MCF 10A (cell line): ENCODE results near the gene ZNF385A. TPM values are rescaled to one million over a fixed set of nuclear protein-coding genes. Genes with fewer than 3 reads are reported as not detected.
"Not testable (repeated sequence)": the region's sequence is repeated elsewhere in the genome, so short reads cannot be mapped to it uniquely, and the experiment has no call there.

ENCODE experiments used
- BruUV-seq: library from RNA; stranded (reverse); fragments of 400-500 nt; replicated peaks from 2 replicates; lab custom pipeline; 2021; lab: Mats Ljungman, UMichigan
- CTCF ChIA-PET: fragments of 300-600 bp; sonication (Branson Sonifier 250); formaldehyde crosslinking; extraction: SDS; loops from one replicate; lab custom pipeline; 2021; ENCODE audit warnings: antibody characterized with exemption, inconsistent platforms; lab: Yijun Ruan, JAX
- POLR2A ChIA-PET: fragments of 300-600, 350-650 bp; sonication (Branson Sonifier 250); formaldehyde crosslinking; extraction: SDS; loops from one replicate; lab custom pipeline; 2020; ENCODE audit warnings: antibody characterized with exemption, inconsistent platforms; lab: Yijun Ruan, JAX
- DNase-seq: peaks from one replicate; pipeline ENCODE4 v3.0.0-alpha.2; 2018; ENCODE audit not compliant: unreplicated experiment
- H3K27ac Mint-ChIP-seq: one replicate; pipeline ENCODE4 v1.8.0; 2022; ENCODE audit warnings: mild to moderate bottlenecking, low read depth, mixed read lengths; ENCODE audit not compliant: unreplicated experiment
- H3K27me3 Mint-ChIP-seq: one replicate; pipeline ENCODE4 v1.8.0; 2022; ENCODE audit warnings: mixed read lengths; ENCODE audit not compliant: insufficient read depth, unreplicated experiment
- H3K36me3 Mint-ChIP-seq: one replicate; pipeline ENCODE4 v1.8.0; 2022; ENCODE audit warnings: mild to moderate bottlenecking, moderate library complexity, mixed read lengths; ENCODE audit not compliant: insufficient read depth, unreplicated experiment
- H3K4me1 Mint-ChIP-seq: one replicate; pipeline ENCODE4 v1.8.0; 2022; ENCODE audit warnings: mixed read lengths; ENCODE audit not compliant: insufficient read depth, unreplicated experiment
- H3K4me3 Mint-ChIP-seq: one replicate; pipeline ENCODE4 v1.8.0; 2022; ENCODE audit warnings: mild to moderate bottlenecking, moderate library complexity, mixed read lengths; ENCODE audit not compliant: unreplicated experiment
- H3K9me3 Mint-ChIP-seq: one replicate; pipeline ENCODE4 v1.8.0; 2022; ENCODE audit warnings: mixed read lengths; ENCODE audit not compliant: unreplicated experiment
- intact Hi-C: fragments of 100-400 bp; cut with micrococcal nuclease; formaldehyde crosslinking; loops from 2 replicates; pipeline ENCODE4 v1.14.1; 2022
- total RNA-seq: library from RNA; stranded (reverse); gene quantifications from 2 replicates; pipeline ENCODE4 v1.2.3, GENCODE V29; 2022
- TF ChIP-seq, protein P1 (sequence below): fragments of 200-600 bp; IDR thresholded peaks from one replicate; pipeline ENCODE4 v1.8.0; 2022; ENCODE audit warnings: antibody characterized with exemption, mild to moderate bottlenecking; ENCODE audit not compliant: unreplicated experiment

The ZNF385A gene
- total RNA-seq, 1 experiment from 2014 or later, result 8.3 TPM

DNA sequence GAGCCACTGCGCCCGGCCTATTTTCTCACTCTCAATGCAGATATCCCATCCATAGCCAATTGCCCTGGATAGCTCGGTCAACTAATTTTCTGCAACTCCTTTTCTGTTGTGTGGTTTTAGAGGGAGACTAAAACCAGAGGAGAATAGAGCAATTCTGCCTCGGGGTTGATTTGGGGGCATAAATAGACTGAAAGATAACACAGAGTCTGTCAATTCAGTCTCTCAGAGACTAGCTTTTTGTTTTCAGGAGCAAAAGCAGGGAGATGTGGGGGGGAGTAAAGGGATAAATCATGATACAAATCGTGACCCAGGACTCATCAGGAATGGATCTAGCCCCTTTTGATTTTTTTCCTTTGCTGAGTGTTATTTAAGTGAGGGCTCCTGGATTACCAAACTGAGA lies 53.1 kb downstream of the ZNF385A start:
- ChIA-PET CTCF (interaction anchor here (0.6 to 6.4 kb wide), 4 partner anchors 12 to 122 kb away, joined by 3 to 46 read pairs (median 5); no protein-coding TSS in a partner anchor), POLR2A (no interaction called here)
- H3K36me3 Mint-ChIP-seq, result peaks cover 45% of the 10 kb centered on the region
- no peaks in the 10 kb centered on the region for H3K27me3 Mint-ChIP-seq
- TF ChIP-seq, protein P1, sequence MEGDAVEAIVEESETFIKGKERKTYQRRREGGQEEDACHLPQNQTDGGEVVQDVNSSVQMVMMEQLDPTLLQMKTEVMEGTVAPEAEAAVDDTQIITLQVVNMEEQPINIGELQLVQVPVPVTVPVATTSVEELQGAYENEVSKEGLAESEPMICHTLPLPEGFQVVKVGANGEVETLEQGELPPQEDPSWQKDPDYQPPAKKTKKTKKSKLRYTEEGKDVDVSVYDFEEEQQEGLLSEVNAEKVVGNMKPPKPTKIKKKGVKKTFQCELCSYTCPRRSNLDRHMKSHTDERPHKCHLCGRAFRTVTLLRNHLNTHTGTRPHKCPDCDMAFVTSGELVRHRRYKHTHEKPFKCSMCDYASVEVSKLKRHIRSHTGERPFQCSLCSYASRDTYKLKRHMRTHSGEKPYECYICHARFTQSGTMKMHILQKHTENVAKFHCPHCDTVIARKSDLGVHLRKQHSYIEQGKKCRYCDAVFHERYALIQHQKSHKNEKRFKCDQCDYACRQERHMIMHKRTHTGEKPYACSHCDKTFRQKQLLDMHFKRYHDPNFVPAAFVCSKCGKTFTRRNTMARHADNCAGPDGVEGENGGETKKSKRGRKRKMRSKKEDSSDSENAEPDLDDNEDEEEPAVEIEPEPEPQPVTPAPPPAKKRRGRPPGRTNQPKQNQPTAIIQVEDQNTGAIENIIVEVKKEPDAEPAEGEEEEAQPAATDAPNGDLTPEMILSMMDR, result no peak
- no peak overlapping the region for H3K27ac Mint-ChIP-seq
- peaks cover 30% of the 10 kb centered on the region for H3K4me1 Mint-ChIP-seq
- no peak for DNase-seq
- intact Hi-C loops, result no loop called here
- no TSS peak for BruUV-seq
- no peaks in the 10 kb centered on the region for H3K9me3 Mint-ChIP-seq
- H3K4me3 Mint-ChIP-seq, result no peak overlapping the region

DNA sequence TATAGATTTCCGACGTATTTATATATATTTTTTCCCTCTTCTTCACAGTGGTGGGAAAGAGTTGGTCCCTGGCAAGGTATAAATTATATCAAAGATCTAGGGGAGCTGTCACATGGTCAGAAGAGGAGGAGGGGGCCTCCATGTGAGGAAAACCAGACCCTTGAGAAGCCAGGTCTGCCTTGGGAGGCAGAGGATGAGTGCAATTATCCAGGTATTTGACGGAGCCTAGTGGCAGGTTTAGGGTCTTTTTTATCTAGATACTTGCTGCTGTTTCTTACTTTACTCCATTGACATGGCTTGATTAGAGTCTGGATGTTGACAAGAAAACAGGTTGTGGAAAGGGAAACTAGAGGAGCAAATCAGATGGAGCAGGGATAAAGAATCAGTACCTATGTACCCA lies 54.1 kb downstream of the ZNF385A start:
- CTCF ChIA-PET, result interaction anchor here (0.6 to 2.1 kb wide), 4 partner anchors 30 to 307 kb away, joined by 3 to 6 read pairs (median 4); no protein-coding TSS in a partner anchor
- POLR2A ChIA-PET, result interaction anchor here (0.6 to 4.7 kb wide), 3 partner anchors 28 to 639 kb away, joined by 3 to 36 read pairs (median 3); partner anchors contain the start of genes CBX5 and HNRNPA1
- TF ChIP-seq, protein P1, result no peak
- intact Hi-C loops, result no loop called here
- no peaks in the 10 kb centered on the region for H3K9me3 Mint-ChIP-seq
- no peaks in the 10 kb centered on the region for H3K27me3 Mint-ChIP-seq
- H3K4me1 Mint-ChIP-seq, result peaks cover 30% of the 10 kb centered on the region
- H3K36me3 Mint-ChIP-seq, result peaks cover 45% of the 10 kb centered on the region
- no peak overlapping the region for H3K4me3 Mint-ChIP-seq
- DNase-seq, result no peak
- no peak overlapping the region for H3K27ac Mint-ChIP-seq
- no TSS peak for BruUV-seq

DNA sequence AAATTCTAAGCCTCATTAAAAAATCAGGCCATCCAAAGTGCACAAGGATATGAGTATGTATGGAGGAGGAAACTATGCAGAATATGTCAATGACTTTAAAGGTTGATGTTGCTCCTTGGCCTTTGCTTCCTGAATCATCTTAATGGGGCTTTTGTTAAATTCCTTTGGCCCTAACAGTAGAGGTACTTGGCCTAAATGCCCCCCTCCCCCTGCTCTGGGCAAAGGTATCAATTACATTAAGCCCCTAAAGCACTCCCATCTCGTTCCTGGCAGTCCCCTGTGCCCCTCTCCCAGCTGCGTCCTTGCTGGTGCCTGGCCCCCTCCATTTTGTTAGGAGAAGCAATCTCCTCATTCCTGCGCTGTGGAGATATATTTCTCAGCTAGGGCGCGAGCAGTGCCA lies 54.8 kb downstream of the ZNF385A start:
- intact Hi-C loops, result no loop called here
- Mint-ChIP-seq H3K27ac (no peak overlapping the region), H3K9me3 (no peaks in the 10 kb centered on the region), H3K4me1 (peaks cover 30% of the 10 kb centered on the region), H3K4me3 (no peak overlapping the region), H3K36me3 (peaks cover 45% of the 10 kb centered on the region), H3K27me3 (no peaks in the 10 kb centered on the region)
- no TSS peak for BruUV-seq
- TF ChIP-seq, protein P1, result no peak
- ChIA-PET POLR2A (interaction anchor here (0.8 to 4.7 kb wide), 2 partner anchors 29 to 49 kb away, joined by 3 to 36 read pairs; partner anchors contain the start of genes CBX5 and HNRNPA1), CTCF (interaction anchor here (0.9 to 2.5 kb wide), 4 partner anchors 12 to 49 kb away, joined by 3 to 10 read pairs (median 5); no protein-coding TSS in a partner anchor)
- no peak for DNase-seq

DNA sequence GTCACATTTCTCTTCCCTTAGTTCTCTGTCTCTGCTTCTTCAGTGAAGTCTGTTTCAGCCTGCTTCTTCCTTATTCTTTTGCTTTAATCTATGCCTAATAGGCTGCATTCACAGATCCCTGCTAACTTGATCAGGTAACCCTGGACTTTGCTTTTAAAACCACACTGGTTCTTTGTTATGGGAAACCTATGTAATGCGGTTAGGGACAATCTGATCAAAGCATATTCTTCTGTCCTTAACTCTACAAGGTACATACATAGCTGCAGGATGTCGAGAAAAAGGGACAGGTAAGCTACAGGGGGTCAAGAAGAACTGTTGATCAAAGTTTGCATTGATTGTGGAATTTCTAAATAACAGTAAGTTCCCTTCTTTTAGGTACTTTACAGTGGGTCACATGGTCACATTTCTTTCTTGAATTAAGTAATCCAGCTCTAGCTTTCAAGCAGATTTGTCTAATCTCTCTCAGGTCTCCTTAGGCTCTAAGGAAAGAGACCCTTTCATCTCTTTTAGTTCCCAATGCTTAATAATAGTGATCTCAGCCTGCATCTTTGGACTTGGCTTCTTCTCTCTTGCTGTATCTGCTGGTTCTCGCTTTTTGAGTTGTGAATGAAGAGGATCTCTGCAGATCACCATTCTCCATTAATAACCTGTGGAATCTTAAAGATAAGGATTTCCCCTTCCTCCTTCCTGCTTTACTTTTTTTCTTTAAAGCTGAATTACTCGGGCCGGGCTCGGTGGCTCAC lies 55.8 kb downstream of the ZNF385A start:
- TF ChIP-seq, protein P1, result no peak
- intact Hi-C loops, result no loop called here
- Mint-ChIP-seq H3K36me3 (peaks cover 45% of the 10 kb centered on the region), H3K4me3 (no peak overlapping the region), H3K4me1 (peaks cover 30% of the 10 kb centered on the region), H3K27me3 (no peaks in the 10 kb centered on the region), H3K9me3 (no peaks in the 10 kb centered on the region), H3K27ac (peak overlapping the region; percentile 10)
- no peak for DNase-seq
- ChIA-PET POLR2A (interaction anchor here (0.7 to 4.7 kb wide), 2 partner anchors 40 to 48 kb away, joined by 3 to 36 read pairs; partner anchors contain the start of genes CBX5 and HNRNPA1), CTCF (interaction anchor here (0.6 to 3.7 kb wide), 13 partner anchors 9 to 381 kb away, joined by 3 to 21 read pairs (median 5); no protein-coding TSS in a partner anchor)
- no TSS peak for BruUV-seq

DNA sequence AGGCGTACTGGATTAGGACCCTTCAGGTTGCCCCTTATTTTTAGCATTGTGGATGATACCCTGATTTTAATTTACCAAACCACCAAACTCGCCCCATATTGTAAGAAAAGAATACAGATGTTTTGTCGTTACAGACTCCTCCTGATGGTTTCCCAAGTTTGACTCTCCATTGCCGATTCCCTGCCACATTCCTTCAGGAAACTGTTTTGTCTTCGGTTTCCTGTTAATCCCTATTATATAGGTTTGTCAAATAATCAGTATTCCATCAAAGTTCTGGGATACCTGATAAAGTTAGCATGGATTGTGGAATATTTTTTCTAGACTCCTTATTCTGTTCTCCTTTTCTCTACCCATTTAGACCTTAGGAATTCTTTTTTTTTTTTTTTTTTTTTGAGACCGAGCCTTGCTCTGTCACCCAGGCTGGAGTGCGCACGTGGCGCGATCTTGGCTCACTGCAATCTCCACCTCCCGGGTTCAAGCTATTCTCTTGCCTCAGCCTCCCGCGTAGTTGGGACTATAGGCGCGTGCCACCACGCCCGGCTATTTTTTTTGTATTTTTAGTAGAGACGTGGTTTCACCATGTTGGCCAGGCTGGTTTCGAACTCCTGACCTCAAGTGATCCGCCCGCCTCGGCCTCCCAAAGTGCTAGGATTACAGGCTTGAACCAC lies 59.0 kb downstream of the ZNF385A start:
- CTCF ChIA-PET, result interaction anchor here (0.6 to 3.7 kb wide), 27 partner anchors 9 to 111 kb away, joined by 3 to 57 read pairs (median 5); partner anchors contain the start of gene NFE2
- BruUV-seq, result TSS peak; percentile 78
- Mint-ChIP-seq H3K36me3 (peaks cover 23% of the 10 kb centered on the region), H3K4me1 (peaks cover 27% of the 10 kb centered on the region), H3K27ac (peak overlapping the region; percentile 100), H3K4me3 (peak overlapping the region; percentile 100)
- not testable (repeated sequence) for DNase-seq, H3K27me3 Mint-ChIP-seq, H3K9me3 Mint-ChIP-seq
- POLR2A ChIA-PET, result interaction anchor here (0.6 to 4.7 kb wide), 22 partner anchors 9 to 1403 kb away, joined by 3 to 41 read pairs (median 7); partner anchors contain the start of genes CBX5, CD63, HNRNPA1 and HOXC9
- intact Hi-C loops, result loop anchor here (1.0 kb wide), 1 partner anchor 45 kb away; the partner anchor contains the start of genes CBX5 and HNRNPA1
